HCT116 (cell line): ENCODE results near the gene SEMA4D.

Experiments used
- CEBPB ChIP-seq: IDR thresholded peaks from 2 replicates; pipeline ENCODE4 v1.6.1; 2012; ENCODE audit warnings: low read depth
- ELF1 ChIP-seq: IDR thresholded peaks from 2 replicates; pipeline ENCODE4 v1.6.1; 2012; ENCODE audit warnings: low read depth, borderline replicate concordance
- POLR2A ChIP-seq: IDR thresholded peaks from 2 replicates; pipeline ENCODE4 v1.7.0; 2011; ENCODE audit warnings: borderline replicate concordance; ENCODE audit not compliant: insufficient read depth, insufficient read length; ENCODE audit errors: extremely low read depth
- YY1 ChIP-seq: IDR thresholded peaks from 2 replicates; pipeline ENCODE4 v1.6.1; 2011; ENCODE audit warnings: low read length, low read depth, moderate library complexity, mild to moderate bottlenecking; ENCODE audit not compliant: insufficient replicate concordance; ENCODE audit errors: extremely low read depth

DNA sequence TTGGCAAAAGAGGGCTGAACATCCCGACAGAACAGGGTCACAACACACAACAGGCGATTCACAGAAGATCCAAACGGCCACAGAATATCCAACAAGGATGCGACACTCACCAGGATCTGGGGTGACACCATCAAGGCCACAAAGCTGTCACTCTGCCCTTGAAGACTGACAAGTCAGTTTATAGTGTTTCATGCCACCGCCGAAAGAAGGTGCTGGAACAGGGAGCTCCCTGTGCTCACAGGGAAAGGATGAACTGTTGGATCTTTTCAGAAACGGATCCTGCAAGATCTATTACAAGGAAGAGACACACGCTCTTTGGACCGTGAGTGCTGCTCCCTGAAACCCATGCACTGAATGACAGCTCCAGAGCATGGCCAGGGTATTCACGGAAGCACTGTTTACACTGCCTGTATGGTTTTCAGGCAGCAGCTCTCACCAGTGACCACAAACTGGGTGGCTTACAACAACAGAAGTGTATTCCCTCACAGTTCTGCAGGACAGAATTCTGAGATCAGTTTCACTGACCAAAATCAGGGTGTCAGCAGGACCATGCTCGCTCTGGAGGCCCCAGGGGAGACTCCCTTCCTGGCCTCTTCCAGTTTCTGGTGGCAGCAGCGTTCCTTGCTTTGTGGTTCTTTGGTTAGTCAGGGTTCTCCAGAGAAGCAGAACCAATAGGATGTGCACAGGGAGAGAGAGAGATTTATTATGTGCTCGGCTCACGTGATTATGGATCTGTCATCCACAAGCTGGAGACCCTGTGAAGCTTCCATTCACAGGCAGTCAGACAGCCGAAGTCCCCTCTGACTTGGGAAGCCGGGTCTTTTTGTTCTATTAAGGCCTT, 52.8 kb downstream of the SEMA4D start:
- no peak for TF ChIP-seq CEBPB
- TF ChIP-seq YY1, result no peak
- TF ChIP-seq ELF1, result no peak
- TF ChIP-seq POLR2A, result no peak
